GM21529 (cell line): ENCODE measurements around the gene OSTN.
"Not testable (repeated sequence)": the region's sequence is repeated elsewhere in the genome, so short reads cannot be mapped to it uniquely, and the experiment has no call there.

Source experiments
- ATAC-seq: cut with Tn5 transposase; IDR thresholded peaks from one replicate; pipeline ENCODE4 v1.9.1; 2021; ENCODE audit not compliant: unreplicated experiment

Gene OSTN

GRCh38 chr3:191198932-191199331 is at the start of gene OSTN:
TSS of gene OSTN (plus strand) at chr3:191199241. CDS start at chr3:191212533, 13,292 bp downstream.
- no peak for ATAC-seq

- ATAC-seq = no peak
These were observed 47.4 kb upstream of the OSTN start for GRCh38 chr3:191151653-191152052.

GRCh38 chr3:191154827-191155226 is 44.2 kb upstream of the OSTN start:
- ATAC-seq = no peak

GRCh38 chr3:191158247-191158646 is 40.8 kb upstream of the OSTN start:
- no peak for ATAC-seq

- ATAC-seq = no peak
These were observed 40.2 kb upstream of the OSTN start for GRCh38 chr3:191158815-191159214.

GRCh38 chr3:191165802-191166201 is 33.2 kb upstream of the OSTN start:
- no peak for ATAC-seq

GRCh38 chr3:191166368-191166767 is 32.7 kb upstream of the OSTN start:
- no peak for ATAC-seq

- no peak for ATAC-seq
These were observed 29.5 kb upstream of the OSTN start for GRCh38 chr3:191169566-191169965.

GRCh38 chr3:191170097-191170496 is 28.9 kb upstream of the OSTN start:
- ATAC-seq = no peak

- no peak for ATAC-seq
These were observed 23.9 kb upstream of the OSTN start for GRCh38 chr3:191175102-191175501.

GRCh38 chr3:191176038-191176785 is 22.8 kb upstream of the OSTN start:
- ATAC-seq = no peak

GRCh38 chr3:191185382-191185781 is 13.7 kb upstream of the OSTN start:
- ATAC-seq = not testable (repeated sequence)

GRCh38 chr3:191188246-191188645 is 10.8 kb upstream of the OSTN start:
- ATAC-seq = not testable (repeated sequence)

GRCh38 chr3:191192270-191192669 is 6.8 kb upstream of the OSTN start:
- ATAC-seq = not testable (repeated sequence)

GRCh38 chr3:191192941-191193340 is 6.1 kb upstream of the OSTN start:
- no peak for ATAC-seq

- no peak for ATAC-seq
These were observed 1.2 kb upstream of the OSTN start for GRCh38 chr3:191197761-191198306.

GRCh38 chr3:191198480-191198879 is 561 bp upstream of the OSTN start:
- no peak for ATAC-seq

- ATAC-seq = no peak
These were observed 11.0 kb downstream of the OSTN start for GRCh38 chr3:191210032-191210431.

GRCh38 chr3:191216510-191216909 is 17.5 kb downstream of the OSTN start:
- no peak for ATAC-seq

GRCh38 chr3:191217301-191217700 is 18.3 kb downstream of the OSTN start:
- no peak for ATAC-seq

- no peak for ATAC-seq
These were observed 21.9 kb downstream of the OSTN start for GRCh38 chr3:191220908-191221307.

GRCh38 chr3:191221638-191222037 is 22.6 kb downstream of the OSTN start:
- ATAC-seq = no peak

GRCh38 chr3:191227541-191227940 is 28.5 kb downstream of the OSTN start:
- no peak for ATAC-seq
